GM18867 (cell line): ENCODE measurements around the gene CEP55.

Experiments used
- ATAC-seq: cut with Tn5 transposase; IDR thresholded peaks from one replicate; pipeline ENCODE4 v1.9.1; 2021; ENCODE audit warnings: mild to moderate bottlenecking, moderate library complexity; ENCODE audit not compliant: unreplicated experiment

The CEP55 gene

GRCh38 chr10:93468461-93469213, 27.8 kb upstream of the CEP55 start:
- no peak for ATAC-seq

GRCh38 chr10:93469454-93469853, 27.0 kb upstream of the CEP55 start:
- ATAC-seq: no peak

GRCh38 chr10:93471110-93471651, 25.2 kb upstream of the CEP55 start:
- no peak for ATAC-seq

GRCh38 chr10:93473161-93473560, 23.3 kb upstream of the CEP55 start:
- ATAC-seq: no peak

GRCh38 chr10:93473804-93474472, 22.5 kb upstream of the CEP55 start:
- ATAC-seq: no peak

GRCh38 chr10:93475227-93475626, 21.2 kb upstream of the CEP55 start:
- no peak for ATAC-seq

- no peak for ATAC-seq
Measured at GRCh38 chr10:93475871-93476270, 20.5 kb upstream of the CEP55 start.

GRCh38 chr10:93476756-93477155, 19.7 kb upstream of the CEP55 start:
- no peak for ATAC-seq

GRCh38 chr10:93478873-93479272, 17.5 kb upstream of the CEP55 start:
- no peak for ATAC-seq

- no peak for ATAC-seq
Measured at GRCh38 chr10:93481637-93482144, 14.7 kb upstream of the CEP55 start.

GRCh38 chr10:93482145-93482834, 14.1 kb upstream of the CEP55 start, which contains the start of gene MYOF:
Gene MYOF, minus strand, starts transcription at chr10:93482334. Its CDS starts 140 bp downstream, at chr10:93482194.
- peak; percentile 74 for ATAC-seq

GRCh38 chr10:93485690-93486089, 10.7 kb upstream of the CEP55 start:
- ATAC-seq: no peak

GRCh38 chr10:93488956-93489528, 7.4 kb upstream of the CEP55 start:
- ATAC-seq: no peak

GRCh38 chr10:93491602-93492121, 4.8 kb upstream of the CEP55 start:
- no peak for ATAC-seq

GRCh38 chr10:93493162-93493561, 3.2 kb upstream of the CEP55 start:
- no peak for ATAC-seq

GRCh38 chr10:93494494-93494893, 1.9 kb upstream of the CEP55 start:
- ATAC-seq: no peak

GRCh38 chr10:93495654-93496321, 624 bp upstream of the CEP55 start:
- ATAC-seq: peak; percentile 22

GRCh38 chr10:93498166-93498565, 1.8 kb downstream of the CEP55 start:
- ATAC-seq: no peak

- ATAC-seq: no peak
Measured at GRCh38 chr10:93501650-93502049, 5.2 kb downstream of the CEP55 start.

GRCh38 chr10:93503075-93503474, 6.7 kb downstream of the CEP55 start:
- ATAC-seq: peak; percentile 95
